Duodenal mucosa (tissue), 2 donors: Measurements from ENCODE around the gene ASB7.

Experiments
- H3K27ac ChIP-seq: one replicate; pipeline ENCODE4 v1.7.0; 2013; ENCODE audit warnings: low read depth, low read length
- H3K27me3 ChIP-seq, 2 donors: one replicate each; pipeline ENCODE4 v1.7.0; 2013; ENCODE audit warnings: low read length in 2 of 2, control low read depth in 1 of 2; ENCODE audit not compliant: insufficient read depth in 2 of 2, control insufficient read depth in 1 of 2
- H3K36me3 ChIP-seq, 2 donors: one replicate each; pipeline ENCODE4 v1.7.0; 2013; ENCODE audit warnings: low read length in 2 of 2, control low read depth in 1 of 2; ENCODE audit not compliant: insufficient read depth in 2 of 2, control insufficient read depth in 1 of 2
- H3K4me1 ChIP-seq, 2 donors: one replicate each; pipeline ENCODE4 v1.7.0; 2013; ENCODE audit warnings: low read length in 2 of 2, control low read depth in 1 of 2; ENCODE audit not compliant: insufficient read depth in 2 of 2, control insufficient read depth in 1 of 2
- H3K4me3 ChIP-seq, 2 donors: one replicate each; pipeline ENCODE4 v1.7.0; 2013; ENCODE audit warnings: low read length in 2 of 2, low read depth in 1 of 2
- H3K9ac ChIP-seq, 2 donors: one replicate each; pipeline ENCODE4 v1.7.0; 2013; ENCODE audit warnings: low read length in 2 of 2, low read depth in 1 of 2
- H3K9me3 ChIP-seq, 2 donors: one replicate each; pipeline ENCODE4 v1.7.0; 2013; ENCODE audit warnings: low read length in 2 of 2, control low read depth in 1 of 2; ENCODE audit not compliant: control insufficient read depth in 1 of 2

Gene ASB7

GRCh38 chr15:100642213-100642949 lies 40.0 kb downstream of the ASB7 start:
- Histone ChIP-seq H3K4me1 (peaks cover 0 to 7% of the 10 kb centered on the region in 2 donors), H3K4me3 (no peak overlapping the region), H3K9me3 (no peaks in the 10 kb centered on the region), H3K27me3 (no peaks in the 10 kb centered on the region), H3K36me3 (peaks cover 0 to 4% of the 10 kb centered on the region in 2 donors), H3K27ac (no peak overlapping the region), H3K9ac (no peak overlapping the region)

GRCh38 chr15:100642950-100643338 lies 40.6 kb downstream of the ASB7 start:
- H3K9ac ChIP-seq = no peak overlapping the region
- no peaks in the 10 kb centered on the region for H3K9me3 ChIP-seq
- no peaks in the 10 kb centered on the region for H3K27me3 ChIP-seq
- peaks cover 0 to 7% of the 10 kb centered on the region in 2 donors for H3K4me1 ChIP-seq
- peaks cover 0 to 4% of the 10 kb centered on the region in 2 donors for H3K36me3 ChIP-seq
- no peak overlapping the region for H3K4me3 ChIP-seq
- H3K27ac ChIP-seq = no peak overlapping the region

DNA sequence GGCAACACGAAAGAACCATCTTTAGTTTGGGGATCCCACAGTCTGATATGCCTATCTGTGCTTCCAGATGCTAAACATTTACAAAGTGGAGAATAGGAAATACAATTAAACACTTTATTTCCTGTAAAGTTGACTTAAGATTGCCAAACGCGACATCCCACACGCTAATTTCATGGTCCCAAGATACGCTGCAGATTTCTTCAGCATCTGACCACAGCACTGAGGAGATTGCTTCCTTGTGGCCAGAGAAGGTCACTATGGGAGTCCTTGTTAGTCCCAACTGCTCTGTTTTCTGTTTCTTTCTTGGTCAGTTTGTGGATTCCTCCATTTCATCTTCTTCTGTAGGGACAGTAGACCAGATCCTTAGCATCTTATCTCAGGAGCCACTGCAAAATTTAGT lies 43.3 kb downstream of the ASB7 start:
- no peaks in the 10 kb centered on the region for H3K9me3 ChIP-seq
- H3K36me3 ChIP-seq = peaks cover 0 to 4% of the 10 kb centered on the region in 2 donors
- no peak overlapping the region for H3K9ac ChIP-seq
- H3K27ac ChIP-seq = no peak overlapping the region
- no peak overlapping the region for H3K4me3 ChIP-seq
- H3K27me3 ChIP-seq = no peaks in the 10 kb centered on the region
- H3K4me1 ChIP-seq = peaks cover 0 to 7% of the 10 kb centered on the region in 2 donors

- Histone ChIP-seq H3K4me1 (no peaks in the 10 kb centered on the region), H3K9me3 (no peaks in the 10 kb centered on the region), H3K27me3 (no peaks in the 10 kb centered on the region), H3K36me3 (peaks cover 4 to 10% of the 10 kb centered on the region in 2 donors), H3K4me3 (no peak overlapping the region), H3K27ac (no peak overlapping the region), H3K9ac (no peak overlapping the region)
Measured at GRCh38 chr15:100648951-100649350, 46.6 kb downstream of the ASB7 start.

GRCh38 chr15:100650685-100651084 lies 48.3 kb downstream of the ASB7 start:
- H3K27me3 ChIP-seq = no peaks in the 10 kb centered on the region
- no peak overlapping the region for H3K9ac ChIP-seq
- H3K9me3 ChIP-seq = no peaks in the 10 kb centered on the region
- H3K27ac ChIP-seq = no peak overlapping the region
- H3K4me3 ChIP-seq = no peak overlapping the region
- no peaks in the 10 kb centered on the region for H3K4me1 ChIP-seq
- H3K36me3 ChIP-seq = peaks cover 4 to 6% of the 10 kb centered on the region in 2 donors

- Histone ChIP-seq H3K9ac (no peak overlapping the region), H3K27ac (no peak overlapping the region), H3K4me1 (no peaks in the 10 kb centered on the region), H3K4me3 (no peak overlapping the region), H3K9me3 (no peaks in the 10 kb centered on the region), H3K27me3 (no peaks in the 10 kb centered on the region), H3K36me3 (peaks cover 4 to 6% of the 10 kb centered on the region in 2 donors)
Measured at GRCh38 chr15:100651253-100651652, 48.9 kb downstream of the ASB7 start.

- Histone ChIP-seq H3K4me1 (no peaks in the 10 kb centered on the region), H3K4me3 (no peak overlapping the region), H3K36me3 (peaks cover 4 to 6% of the 10 kb centered on the region in 2 donors), H3K9ac (no peak overlapping the region), H3K9me3 (no peaks in the 10 kb centered on the region), H3K27ac (no peak overlapping the region), H3K27me3 (no peaks in the 10 kb centered on the region)
Measured at GRCh38 chr15:100652116-100652515, 49.7 kb downstream of the ASB7 start.

GRCh38 chr15:100653608-100654007 lies 51.2 kb downstream of the ASB7 start:
- Histone ChIP-seq H3K27me3 (no peaks in the 10 kb centered on the region), H3K9ac (no peak overlapping the region), H3K9me3 (no peaks in the 10 kb centered on the region), H3K4me3 (no peak overlapping the region), H3K4me1 (no peaks in the 10 kb centered on the region), H3K36me3 (peaks cover 4 to 6% of the 10 kb centered on the region in 2 donors), H3K27ac (no peak overlapping the region)

- H3K4me1 ChIP-seq = no peaks in the 10 kb centered on the region
- H3K9me3 ChIP-seq = no peaks in the 10 kb centered on the region
- H3K27me3 ChIP-seq = no peaks in the 10 kb centered on the region
- no peak overlapping the region for H3K27ac ChIP-seq
- H3K4me3 ChIP-seq = no peak overlapping the region
- no peaks in the 10 kb centered on the region for H3K36me3 ChIP-seq
- H3K9ac ChIP-seq = no peak overlapping the region
Measured at GRCh38 chr15:100658895-100659294, 56.5 kb downstream of the ASB7 start.

- no peaks in the 10 kb centered on the region for H3K27me3 ChIP-seq
- H3K4me1 ChIP-seq = no peaks in the 10 kb centered on the region
- H3K9me3 ChIP-seq = no peaks in the 10 kb centered on the region
- H3K27ac ChIP-seq = no peak overlapping the region
- no peak overlapping the region for H3K4me3 ChIP-seq
- H3K9ac ChIP-seq = no peak overlapping the region
- H3K36me3 ChIP-seq = no peaks in the 10 kb centered on the region
Measured at GRCh38 chr15:100661156-100661555, 58.8 kb downstream of the ASB7 start.
